Measurements from ENCODE around the gene CAT.

CAT gene

DNA sequence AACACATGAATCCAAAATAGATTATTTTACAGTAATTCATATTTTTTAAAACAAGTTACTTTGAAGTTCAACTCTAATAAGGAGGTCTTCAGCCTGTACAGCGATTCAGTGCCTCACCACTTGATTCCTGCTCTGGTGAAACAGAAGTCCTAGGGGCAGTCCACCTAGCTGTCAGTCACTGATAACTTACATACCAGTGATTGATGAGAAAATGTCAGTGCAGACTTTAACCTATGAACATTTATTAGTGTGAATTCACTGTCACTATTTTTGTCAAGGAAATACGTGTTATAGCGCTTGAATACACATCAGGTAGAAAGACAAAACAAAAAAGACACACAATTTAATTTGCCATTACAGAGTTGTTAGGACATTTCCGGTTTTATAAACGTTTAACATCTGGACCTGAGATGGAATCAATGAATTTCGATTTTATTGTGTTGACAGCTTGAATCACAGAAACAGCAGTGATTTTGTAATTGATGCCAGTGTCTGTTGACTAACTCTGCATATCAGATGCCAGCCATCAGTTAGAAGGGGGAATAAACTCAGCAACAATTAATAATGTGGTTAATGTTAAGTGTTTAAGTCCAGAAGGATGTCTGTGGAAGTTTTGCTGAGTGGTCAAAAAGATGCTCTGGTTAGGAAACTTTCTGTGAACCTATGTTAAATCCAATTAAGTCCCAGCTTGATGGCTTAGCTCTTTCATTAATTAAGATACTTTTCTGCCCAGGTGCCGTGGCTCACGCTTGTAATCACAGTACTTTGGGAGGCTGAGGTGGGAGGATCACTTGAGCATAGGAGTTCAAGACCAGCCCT is 40.3 kb downstream of the CAT start:
- H2AFZ ChIP-seq (ENCODE audit: low read depth, low read length) = no peak overlapping the region
- no peak overlapping the region for H3K4me3 ChIP-seq (ENCODE audit: low read length)
- no peaks in the 10 kb centered on the region for H3K9me3 ChIP-seq (ENCODE audit: low read length)
- no peaks in the 10 kb centered on the region for H3K4me1 ChIP-seq (ENCODE audit: insufficient read depth, low read length)
- H3K36me3 ChIP-seq (ENCODE audit: insufficient read depth, low read length) = no peaks in the 10 kb centered on the region
- H3K27me3 ChIP-seq (ENCODE audit: insufficient read depth, low read length) = no peaks in the 10 kb centered on the region

- no peak overlapping the region for H3K4me3 ChIP-seq (ENCODE audit: low read length)
- no peaks in the 10 kb centered on the region for H3K9me3 ChIP-seq (ENCODE audit: low read length)
- no peaks in the 10 kb centered on the region for H3K36me3 ChIP-seq (ENCODE audit: insufficient read depth, low read length)
- H3K27me3 ChIP-seq (ENCODE audit: insufficient read depth, low read length) = no peaks in the 10 kb centered on the region
- no peak overlapping the region for H2AFZ ChIP-seq (ENCODE audit: low read depth, low read length)
- no peaks in the 10 kb centered on the region for H3K4me1 ChIP-seq (ENCODE audit: insufficient read depth, low read length)
Observed at GRCh38 chr11:34480314-34480713, 41.6 kb downstream of the CAT start.

GRCh38 chr11:34481307-34481706 is 42.6 kb downstream of the CAT start:
- no peak overlapping the region for H3K4me3 ChIP-seq (ENCODE audit: low read length)
- no peaks in the 10 kb centered on the region for H3K9me3 ChIP-seq (ENCODE audit: low read length)
- H2AFZ ChIP-seq (ENCODE audit: low read depth, low read length) = no peak overlapping the region
- no peaks in the 10 kb centered on the region for H3K36me3 ChIP-seq (ENCODE audit: insufficient read depth, low read length)
- H3K27me3 ChIP-seq (ENCODE audit: insufficient read depth, low read length) = no peaks in the 10 kb centered on the region
- no peaks in the 10 kb centered on the region for H3K4me1 ChIP-seq (ENCODE audit: insufficient read depth, low read length)

- H2AFZ ChIP-seq (ENCODE audit: low read depth, low read length) = no peak overlapping the region
- no peak overlapping the region for H3K4me3 ChIP-seq (ENCODE audit: low read length)
- H3K4me1 ChIP-seq (ENCODE audit: insufficient read depth, low read length) = no peaks in the 10 kb centered on the region
- H3K27me3 ChIP-seq (ENCODE audit: insufficient read depth, low read length) = no peaks in the 10 kb centered on the region
- no peaks in the 10 kb centered on the region for H3K9me3 ChIP-seq (ENCODE audit: low read length)
- no peaks in the 10 kb centered on the region for H3K36me3 ChIP-seq (ENCODE audit: insufficient read depth, low read length)
Observed at GRCh38 chr11:34483106-34483874, 44.6 kb downstream of the CAT start.

GRCh38 chr11:34487430-34487829 is 48.7 kb downstream of the CAT start:
- Histone ChIP-seq H3K36me3 (ENCODE audit: insufficient read depth, low read length) (no peaks in the 10 kb centered on the region), H3K4me1 (ENCODE audit: insufficient read depth, low read length) (no peaks in the 10 kb centered on the region), H3K27me3 (ENCODE audit: insufficient read depth, low read length) (no peaks in the 10 kb centered on the region), H2AFZ (ENCODE audit: low read depth, low read length) (no peak overlapping the region), H3K4me3 (ENCODE audit: low read length) (no peak overlapping the region), H3K9me3 (ENCODE audit: low read length) (no peaks in the 10 kb centered on the region)

GRCh38 chr11:34488855-34489557 is 50.3 kb downstream of the CAT start:
- no peaks in the 10 kb centered on the region for H3K9me3 ChIP-seq (ENCODE audit: low read length)
- no peak overlapping the region for H2AFZ ChIP-seq (ENCODE audit: low read depth, low read length)
- H3K4me1 ChIP-seq (ENCODE audit: insufficient read depth, low read length) = no peaks in the 10 kb centered on the region
- H3K4me3 ChIP-seq (ENCODE audit: low read length) = no peak overlapping the region
- H3K27me3 ChIP-seq (ENCODE audit: insufficient read depth, low read length) = no peaks in the 10 kb centered on the region
- H3K36me3 ChIP-seq (ENCODE audit: insufficient read depth, low read length) = no peaks in the 10 kb centered on the region

DNA sequence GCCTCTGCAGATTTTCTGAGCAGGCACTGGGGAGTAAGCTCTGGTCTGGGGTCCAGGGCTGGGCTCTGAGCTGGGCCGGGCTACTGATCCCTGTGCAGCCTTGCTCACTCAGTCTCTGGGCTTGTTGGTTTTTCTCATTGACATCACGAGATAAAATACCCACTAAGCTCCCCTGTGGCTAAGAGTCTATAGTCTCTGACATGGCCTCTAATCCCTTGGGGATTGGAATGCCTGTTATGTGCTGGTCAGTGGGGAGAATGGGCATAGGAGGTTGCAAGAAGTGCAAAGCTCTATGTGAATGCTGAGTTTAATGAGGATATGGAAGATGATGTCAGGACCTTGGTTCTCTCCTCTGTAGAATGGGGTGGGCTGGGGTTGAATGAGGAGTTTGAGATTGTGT is 51.6 kb downstream of the CAT start:
- H3K4me3 ChIP-seq (ENCODE audit: low read length) = no peak overlapping the region
- no peaks in the 10 kb centered on the region for H3K27me3 ChIP-seq (ENCODE audit: insufficient read depth, low read length)
- H3K4me1 ChIP-seq (ENCODE audit: insufficient read depth, low read length) = no peaks in the 10 kb centered on the region
- no peaks in the 10 kb centered on the region for H3K9me3 ChIP-seq (ENCODE audit: low read length)
- H2AFZ ChIP-seq (ENCODE audit: low read depth, low read length) = no peak overlapping the region
- H3K36me3 ChIP-seq (ENCODE audit: insufficient read depth, low read length) = no peaks in the 10 kb centered on the region

DNA sequence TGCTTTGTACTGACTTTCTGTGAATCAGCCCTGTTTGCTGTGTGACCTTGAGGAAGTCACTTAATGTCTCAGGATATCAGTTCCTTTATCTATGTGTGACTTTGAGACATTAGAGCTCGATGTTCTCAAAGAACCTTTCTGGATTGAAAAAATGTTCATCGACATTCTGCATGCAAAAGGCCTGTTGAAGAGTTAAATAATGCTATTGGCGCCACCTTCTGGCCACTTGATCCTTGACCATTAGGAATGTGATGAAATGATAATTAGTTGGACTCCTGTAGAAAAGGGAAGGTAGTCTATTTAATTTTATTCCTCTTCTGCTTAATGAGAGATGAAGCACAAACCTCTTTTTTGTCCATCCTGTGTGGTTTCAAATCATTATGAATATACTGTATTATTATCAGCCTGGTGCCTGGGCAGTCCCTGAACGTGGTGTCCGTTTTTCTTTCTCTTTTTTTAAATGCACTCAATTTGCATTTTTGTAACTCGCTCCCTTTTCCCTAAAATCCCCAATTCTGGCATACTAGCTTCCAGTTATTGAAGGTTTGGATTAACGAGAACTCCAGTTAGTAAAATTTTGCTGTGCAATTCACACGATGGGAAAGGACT is 54.2 kb downstream of the CAT start:
- H3K36me3 ChIP-seq (ENCODE audit: insufficient read depth, low read length) = no peaks in the 10 kb centered on the region
- no peaks in the 10 kb centered on the region for H3K4me1 ChIP-seq (ENCODE audit: insufficient read depth, low read length)
- H3K4me3 ChIP-seq (ENCODE audit: low read length) = no peak overlapping the region
- no peaks in the 10 kb centered on the region for H3K9me3 ChIP-seq (ENCODE audit: low read length)
- no peak overlapping the region for H2AFZ ChIP-seq (ENCODE audit: low read depth, low read length)
- no peaks in the 10 kb centered on the region for H3K27me3 ChIP-seq (ENCODE audit: insufficient read depth, low read length)

DNA sequence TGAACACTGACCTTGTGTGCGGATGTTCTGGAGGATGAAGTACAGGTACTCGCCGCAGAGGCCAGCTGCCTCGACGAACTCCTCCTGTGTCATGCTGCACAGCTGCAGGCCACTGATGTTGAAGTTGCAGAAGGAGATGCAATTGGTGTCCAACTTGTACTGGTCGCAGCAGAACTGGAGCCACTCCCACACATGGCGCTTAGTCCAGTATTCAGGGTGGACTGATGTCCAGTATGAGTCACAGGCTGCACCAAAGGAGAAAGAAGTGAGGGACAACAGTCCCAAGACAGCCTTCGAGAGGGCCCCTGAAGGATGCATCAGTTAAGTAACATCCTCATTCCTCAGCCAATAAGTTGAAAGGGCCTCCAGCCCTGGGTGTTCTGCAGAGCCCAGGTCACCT is 54.7 kb downstream of the CAT start:
- Histone ChIP-seq H3K9me3 (ENCODE audit: low read length) (no peaks in the 10 kb centered on the region), H3K27me3 (ENCODE audit: insufficient read depth, low read length) (no peaks in the 10 kb centered on the region), H2AFZ (ENCODE audit: low read depth, low read length) (no peak overlapping the region), H3K4me3 (ENCODE audit: low read length) (no peak overlapping the region), H3K36me3 (ENCODE audit: insufficient read depth, low read length) (no peaks in the 10 kb centered on the region), H3K4me1 (ENCODE audit: insufficient read depth, low read length) (no peaks in the 10 kb centered on the region)

GRCh38 chr11:34493926-34494595 is 55.3 kb downstream of the CAT start:
- Histone ChIP-seq H3K36me3 (ENCODE audit: insufficient read depth, low read length) (no peaks in the 10 kb centered on the region), H3K4me1 (ENCODE audit: insufficient read depth, low read length) (no peaks in the 10 kb centered on the region), H3K4me3 (ENCODE audit: low read length) (no peak overlapping the region)

GRCh38 chr11:34495239-34495723 is 56.5 kb downstream of the CAT start:
- Histone ChIP-seq H2AFZ (ENCODE audit: low read depth, low read length) (no peak overlapping the region), H3K4me3 (ENCODE audit: low read length) (no peak overlapping the region), H3K36me3 (ENCODE audit: insufficient read depth, low read length) (no peaks in the 10 kb centered on the region), H3K9me3 (ENCODE audit: low read length) (no peaks in the 10 kb centered on the region), H3K27me3 (ENCODE audit: insufficient read depth, low read length) (peaks cover under 1% of the 10 kb centered on the region), H3K4me1 (ENCODE audit: insufficient read depth, low read length) (no peaks in the 10 kb centered on the region)

More at GRCh38 chr11:34493926-34494595, 55.3 kb downstream of the CAT start:
- Histone ChIP-seq H2AFZ (ENCODE audit: low read depth, low read length) (no peak overlapping the region), H3K9me3 (ENCODE audit: low read length) (no peaks in the 10 kb centered on the region), H3K27me3 (ENCODE audit: insufficient read depth, low read length) (no peaks in the 10 kb centered on the region)

DNA sequence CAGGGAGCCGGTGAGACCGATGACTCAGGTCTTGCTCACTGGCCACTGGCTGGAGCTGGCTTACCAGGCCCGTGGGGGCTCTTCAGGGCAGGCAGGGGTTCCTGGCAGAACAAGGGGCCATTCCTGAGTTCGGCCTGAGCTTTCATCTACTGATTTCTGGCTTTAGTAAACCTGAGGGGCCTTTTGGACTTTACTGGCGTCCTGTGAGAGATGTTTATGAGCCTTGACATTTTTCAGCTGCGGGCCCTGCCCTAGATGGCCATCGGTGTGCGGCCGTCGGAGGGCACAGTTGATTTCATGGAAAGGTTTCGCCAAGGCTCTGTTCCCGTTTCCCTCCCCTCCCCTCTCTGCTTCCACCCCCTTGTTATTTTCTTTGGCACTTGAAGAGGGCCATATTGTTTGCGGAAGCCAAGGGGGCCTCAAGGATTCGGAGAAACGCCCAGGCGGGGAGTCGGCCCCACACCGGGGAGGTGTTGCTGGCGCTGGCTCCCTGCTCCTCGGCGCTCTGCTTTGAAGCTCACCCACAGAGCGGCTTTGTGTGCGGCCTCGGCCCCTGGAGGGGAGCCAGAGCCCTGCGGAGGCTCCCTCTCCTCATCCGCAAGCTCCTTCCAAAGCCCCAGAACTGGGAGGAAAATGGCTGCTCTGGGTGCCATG is 57.1 kb downstream of the CAT start:
- H3K27me3 ChIP-seq (ENCODE audit: insufficient read depth, low read length) = peaks cover 2% of the 10 kb centered on the region
- H2AFZ ChIP-seq (ENCODE audit: low read depth, low read length) = no peak overlapping the region
- no peaks in the 10 kb centered on the region for H3K36me3 ChIP-seq (ENCODE audit: insufficient read depth, low read length)
- no peak overlapping the region for H3K4me3 ChIP-seq (ENCODE audit: low read length)
- no peaks in the 10 kb centered on the region for H3K9me3 ChIP-seq (ENCODE audit: low read length)
- no peaks in the 10 kb centered on the region for H3K4me1 ChIP-seq (ENCODE audit: insufficient read depth, low read length)

Measured in neuron (in vitro differentiated cells).